ENCODE data around the gene DSCAML1. TPM values are rescaled to one million over a fixed set of nuclear protein-coding genes. Genes with fewer than 3 reads are reported as not detected.

Gene DSCAML1
- total RNA-seq, 1 donor from 2014 or later, result 0.45 TPM

GRCh38 chr11:117641008-117641915 lies 155.8 kb downstream of the DSCAML1 start:
- no peak for DNase-seq (ENCODE audit: low spot score)

- no peak for DNase-seq (ENCODE audit: low spot score)
These were observed 157.0 kb downstream of the DSCAML1 start for GRCh38 chr11:117640041-117640440.

GRCh38 chr11:117639601-117640000 lies 157.4 kb downstream of the DSCAML1 start:
- no peak for DNase-seq (ENCODE audit: low spot score)

- DNase-seq (ENCODE audit: low spot score), result no peak
These were observed 158.0 kb downstream of the DSCAML1 start for GRCh38 chr11:117638911-117639543.

- DNase-seq (ENCODE audit: low spot score), result no peak
These were observed 162.0 kb downstream of the DSCAML1 start for GRCh38 chr11:117634756-117635603.

GRCh38 chr11:117633976-117634755 lies 162.8 kb downstream of the DSCAML1 start:
- DNase-seq (ENCODE audit: low spot score), result no peak

GRCh38 chr11:117633186-117633754 lies 163.7 kb downstream of the DSCAML1 start:
- DNase-seq (ENCODE audit: low spot score), result no peak

GRCh38 chr11:117632306-117632705 lies 164.7 kb downstream of the DSCAML1 start:
- no peak for DNase-seq (ENCODE audit: low spot score)

GRCh38 chr11:117631336-117632140 lies 165.5 kb downstream of the DSCAML1 start:
- no peak for DNase-seq (ENCODE audit: low spot score)

GRCh38 chr11:117629891-117630538 lies 167.0 kb downstream of the DSCAML1 start:
- no peak for DNase-seq (ENCODE audit: low spot score)

GRCh38 chr11:117629146-117629545 lies 167.9 kb downstream of the DSCAML1 start:
- no peak for DNase-seq (ENCODE audit: low spot score)

- DNase-seq (ENCODE audit: low spot score), result no peak
These were observed 169.8 kb downstream of the DSCAML1 start for GRCh38 chr11:117627259-117627658.

GRCh38 chr11:117626576-117626975 lies 170.4 kb downstream of the DSCAML1 start:
- DNase-seq (ENCODE audit: low spot score), result no peak

- no peak for DNase-seq (ENCODE audit: low spot score)
These were observed 171.8 kb downstream of the DSCAML1 start for GRCh38 chr11:117625237-117625636.

- no peak for DNase-seq (ENCODE audit: low spot score)
These were observed 173.2 kb downstream of the DSCAML1 start for GRCh38 chr11:117623831-117624271.

- no peak for DNase-seq (ENCODE audit: low spot score)
These were observed 175.8 kb downstream of the DSCAML1 start for GRCh38 chr11:117621226-117621625.

- no peak for DNase-seq (ENCODE audit: low spot score)
These were observed 176.4 kb downstream of the DSCAML1 start for GRCh38 chr11:117620659-117621058.

GRCh38 chr11:117620086-117620485 lies 176.9 kb downstream of the DSCAML1 start:
- DNase-seq (ENCODE audit: low spot score), result no peak

- no peak for DNase-seq (ENCODE audit: low spot score)
These were observed 177.4 kb downstream of the DSCAML1 start for GRCh38 chr11:117619661-117620060.
